OCI-M1 (cell line): ENCODE measurements around the gene LINC01488.

Experiments
- DNase-seq: peaks from one replicate; lab custom pipeline; 2025; lab: John Stamatoyannopoulos, UW

Gene LINC01488

GRCh38 chr11:69445131-69445470, 36.4 kb upstream of the LINC01488 start:
- no peak for DNase-seq

- no peak for DNase-seq
Observed at GRCh38 chr11:69446108-69446507, 35.4 kb upstream of the LINC01488 start.

- no peak for DNase-seq
Observed at GRCh38 chr11:69447786-69448185, 33.7 kb upstream of the LINC01488 start.

- peak; percentile 79 for DNase-seq
Observed at GRCh38 chr11:69448471-69449284, 32.8 kb upstream of the LINC01488 start.

- peak; percentile 98 for DNase-seq
Observed at GRCh38 chr11:69449320-69450063, 32.0 kb upstream of the LINC01488 start.

GRCh38 chr11:69450064-69450856, 31.2 kb upstream of the LINC01488 start:
- DNase-seq: no peak

GRCh38 chr11:69450857-69451220, 30.6 kb upstream of the LINC01488 start:
- no peak for DNase-seq

- DNase-seq: no peak
Observed at GRCh38 chr11:69451289-69451688, 30.2 kb upstream of the LINC01488 start.

- no peak for DNase-seq
Observed at GRCh38 chr11:69452206-69452987, 29.1 kb upstream of the LINC01488 start.

- no peak for DNase-seq
Observed at GRCh38 chr11:69453151-69453550, 28.3 kb upstream of the LINC01488 start.

- DNase-seq: no peak
Observed at GRCh38 chr11:69454018-69454417, 27.4 kb upstream of the LINC01488 start.

- DNase-seq: no peak
Observed at GRCh38 chr11:69455969-69456368, 25.5 kb upstream of the LINC01488 start.

GRCh38 chr11:69456712-69457111, 24.8 kb upstream of the LINC01488 start:
- no peak for DNase-seq

- DNase-seq: no peak
Observed at GRCh38 chr11:69459848-69460539, 21.5 kb upstream of the LINC01488 start.

- no peak for DNase-seq
Observed at GRCh38 chr11:69460540-69461257, 20.8 kb upstream of the LINC01488 start.

GRCh38 chr11:69461272-69461962, 20.0 kb upstream of the LINC01488 start:
- DNase-seq: no peak

GRCh38 chr11:69462106-69462951, 19.1 kb upstream of the LINC01488 start:
- DNase-seq: no peak

GRCh38 chr11:69463181-69463994, 18.1 kb upstream of the LINC01488 start:
- DNase-seq: no peak
